ENCODE data around the gene WDR45B.

DNA sequence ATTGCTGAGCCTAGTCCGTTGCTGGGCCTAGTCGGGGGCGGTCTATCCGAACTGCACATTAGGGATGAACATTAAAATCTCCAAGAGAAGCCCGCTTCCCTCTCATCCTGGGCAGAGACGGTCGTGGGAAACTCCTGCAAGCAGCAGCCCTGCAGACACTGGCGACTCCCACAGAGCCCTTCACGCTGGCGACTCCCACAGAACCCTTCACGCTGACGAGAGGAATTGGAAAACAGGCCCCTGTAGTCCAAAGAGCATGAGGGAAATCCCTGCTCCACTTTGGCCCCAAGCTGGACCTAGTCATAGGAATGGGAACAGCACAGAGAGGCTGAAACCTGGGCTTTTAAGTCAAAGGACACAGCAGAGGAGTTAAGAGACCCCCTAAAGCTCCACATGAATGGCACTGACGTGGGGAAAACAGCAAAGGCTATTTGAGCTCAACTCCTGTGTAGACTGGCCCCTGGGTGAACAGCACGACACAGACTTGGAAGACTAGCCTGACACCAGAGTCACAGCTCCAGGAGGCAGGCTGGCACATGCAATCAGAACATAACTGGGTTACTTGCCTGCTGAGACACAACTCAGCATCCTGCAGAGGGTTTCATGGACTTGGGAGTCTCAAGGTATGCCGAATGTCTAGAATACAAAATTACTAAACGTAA is 42.2 kb downstream of the WDR45B start:
- TF ChIP-seq, protein P1, sequence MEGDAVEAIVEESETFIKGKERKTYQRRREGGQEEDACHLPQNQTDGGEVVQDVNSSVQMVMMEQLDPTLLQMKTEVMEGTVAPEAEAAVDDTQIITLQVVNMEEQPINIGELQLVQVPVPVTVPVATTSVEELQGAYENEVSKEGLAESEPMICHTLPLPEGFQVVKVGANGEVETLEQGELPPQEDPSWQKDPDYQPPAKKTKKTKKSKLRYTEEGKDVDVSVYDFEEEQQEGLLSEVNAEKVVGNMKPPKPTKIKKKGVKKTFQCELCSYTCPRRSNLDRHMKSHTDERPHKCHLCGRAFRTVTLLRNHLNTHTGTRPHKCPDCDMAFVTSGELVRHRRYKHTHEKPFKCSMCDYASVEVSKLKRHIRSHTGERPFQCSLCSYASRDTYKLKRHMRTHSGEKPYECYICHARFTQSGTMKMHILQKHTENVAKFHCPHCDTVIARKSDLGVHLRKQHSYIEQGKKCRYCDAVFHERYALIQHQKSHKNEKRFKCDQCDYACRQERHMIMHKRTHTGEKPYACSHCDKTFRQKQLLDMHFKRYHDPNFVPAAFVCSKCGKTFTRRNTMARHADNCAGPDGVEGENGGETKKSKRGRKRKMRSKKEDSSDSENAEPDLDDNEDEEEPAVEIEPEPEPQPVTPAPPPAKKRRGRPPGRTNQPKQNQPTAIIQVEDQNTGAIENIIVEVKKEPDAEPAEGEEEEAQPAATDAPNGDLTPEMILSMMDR (IDR thresholded peaks at IDR 0.05): no peak
- TF ChIP-seq ELF4 (CRISPR knock-in tag; IDR thresholded peaks at IDR 0.05; ENCODE audit: low read depth): no peak
- no peak for TF ChIP-seq CREB1 (CRISPR knock-in tag; IDR thresholded peaks at IDR 0.05)
- TF ChIP-seq, protein P2, sequence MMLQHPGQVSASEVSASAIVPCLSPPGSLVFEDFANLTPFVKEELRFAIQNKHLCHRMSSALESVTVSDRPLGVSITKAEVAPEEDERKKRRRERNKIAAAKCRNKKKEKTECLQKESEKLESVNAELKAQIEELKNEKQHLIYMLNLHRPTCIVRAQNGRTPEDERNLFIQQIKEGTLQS (CRISPR knock-in tag; conservative IDR thresholded peaks at IDR 0.05): no peak
- TF ChIP-seq ZBTB21 (CRISPR knock-in tag; IDR thresholded peaks at IDR 0.05; ENCODE audit: borderline replicate concordance): no peak
